HL-60 (cell line): ENCODE results near the gene LTA4H.
"Not testable (repeated sequence)": the region's sequence is repeated elsewhere in the genome, so short reads cannot be mapped to it uniquely, and the experiment has no call there.

ENCODE experiments used
- DNase-seq, 2 experiments: peaks; one replicate each; pipeline ENCODE4 v3.0.0-alpha.2; 2010 to 2020; ENCODE audit warnings: low read depth in 1 of 2, low spot score in 1 of 2
- H3K27ac ChIP-seq: fragments of 250-450 bp; sonication (Bioruptor Pico); replicated peaks from 2 replicates; pipeline ENCODE4 v1.5.1; 2020; ENCODE audit warnings: mild to moderate bottlenecking, moderate library complexity
- H3K27me3 ChIP-seq: fragments of 250-450 bp; sonication (Bioruptor Pico); 2 replicates; pipeline ENCODE4 v1.5.1; 2021; ENCODE audit warnings: mild to moderate bottlenecking, moderate library complexity; ENCODE audit not compliant: insufficient read depth, poor library complexity, severe bottlenecking
- H3K4me3 ChIP-seq: replicated peaks from 2 replicates; pipeline ENCODE4 v1.5.1; 2011; ENCODE audit warnings: mild to moderate bottlenecking, control low read depth, low read length; ENCODE audit not compliant: insufficient read depth
- GABPA ChIP-seq: IDR thresholded peaks from 2 replicates; pipeline ENCODE4 v1.6.1; 2012; ENCODE audit warnings: low read depth
- POLR2AphosphoS5 ChIP-seq: IDR thresholded peaks from 2 replicates; pipeline ENCODE4 v1.6.1; 2012; ENCODE audit warnings: low read depth
- SPI1 ChIP-seq: IDR thresholded peaks from 2 replicates; pipeline ENCODE4 v1.6.1; 2012; ENCODE audit warnings: low read depth, mild to moderate bottlenecking, borderline replicate concordance
- TF ChIP-seq, protein P1 (sequence below): IDR thresholded peaks from 2 replicates; pipeline ENCODE4 v1.6.1; 2012; ENCODE audit warnings: low read depth; ENCODE audit not compliant: insufficient replicate concordance
- TF ChIP-seq, protein P2 (sequence below): IDR thresholded peaks from one replicate; pipeline ENCODE4 v1.5.1; 2011; ENCODE audit warnings: low read length, control low read depth, inconsistent platforms; ENCODE audit not compliant: insufficient read depth

The LTA4H gene

GRCh38 chr12:95970905-95971304 is 64.5 kb downstream of the LTA4H start:
- TF ChIP-seq, protein P1, sequence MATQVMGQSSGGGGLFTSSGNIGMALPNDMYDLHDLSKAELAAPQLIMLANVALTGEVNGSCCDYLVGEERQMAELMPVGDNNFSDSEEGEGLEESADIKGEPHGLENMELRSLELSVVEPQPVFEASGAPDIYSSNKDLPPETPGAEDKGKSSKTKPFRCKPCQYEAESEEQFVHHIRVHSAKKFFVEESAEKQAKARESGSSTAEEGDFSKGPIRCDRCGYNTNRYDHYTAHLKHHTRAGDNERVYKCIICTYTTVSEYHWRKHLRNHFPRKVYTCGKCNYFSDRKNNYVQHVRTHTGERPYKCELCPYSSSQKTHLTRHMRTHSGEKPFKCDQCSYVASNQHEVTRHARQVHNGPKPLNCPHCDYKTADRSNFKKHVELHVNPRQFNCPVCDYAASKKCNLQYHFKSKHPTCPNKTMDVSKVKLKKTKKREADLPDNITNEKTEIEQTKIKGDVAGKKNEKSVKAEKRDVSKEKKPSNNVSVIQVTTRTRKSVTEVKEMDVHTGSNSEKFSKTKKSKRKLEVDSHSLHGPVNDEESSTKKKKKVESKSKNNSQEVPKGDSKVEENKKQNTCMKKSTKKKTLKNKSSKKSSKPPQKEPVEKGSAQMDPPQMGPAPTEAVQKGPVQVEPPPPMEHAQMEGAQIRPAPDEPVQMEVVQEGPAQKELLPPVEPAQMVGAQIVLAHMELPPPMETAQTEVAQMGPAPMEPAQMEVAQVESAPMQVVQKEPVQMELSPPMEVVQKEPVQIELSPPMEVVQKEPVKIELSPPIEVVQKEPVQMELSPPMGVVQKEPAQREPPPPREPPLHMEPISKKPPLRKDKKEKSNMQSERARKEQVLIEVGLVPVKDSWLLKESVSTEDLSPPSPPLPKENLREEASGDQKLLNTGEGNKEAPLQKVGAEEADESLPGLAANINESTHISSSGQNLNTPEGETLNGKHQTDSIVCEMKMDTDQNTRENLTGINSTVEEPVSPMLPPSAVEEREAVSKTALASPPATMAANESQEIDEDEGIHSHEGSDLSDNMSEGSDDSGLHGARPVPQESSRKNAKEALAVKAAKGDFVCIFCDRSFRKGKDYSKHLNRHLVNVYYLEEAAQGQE: no peak
- no peak for TF ChIP-seq GABPA
- TF ChIP-seq POLR2AphosphoS5: no peak
- TF ChIP-seq SPI1: no peak
- TF ChIP-seq, protein P2, sequence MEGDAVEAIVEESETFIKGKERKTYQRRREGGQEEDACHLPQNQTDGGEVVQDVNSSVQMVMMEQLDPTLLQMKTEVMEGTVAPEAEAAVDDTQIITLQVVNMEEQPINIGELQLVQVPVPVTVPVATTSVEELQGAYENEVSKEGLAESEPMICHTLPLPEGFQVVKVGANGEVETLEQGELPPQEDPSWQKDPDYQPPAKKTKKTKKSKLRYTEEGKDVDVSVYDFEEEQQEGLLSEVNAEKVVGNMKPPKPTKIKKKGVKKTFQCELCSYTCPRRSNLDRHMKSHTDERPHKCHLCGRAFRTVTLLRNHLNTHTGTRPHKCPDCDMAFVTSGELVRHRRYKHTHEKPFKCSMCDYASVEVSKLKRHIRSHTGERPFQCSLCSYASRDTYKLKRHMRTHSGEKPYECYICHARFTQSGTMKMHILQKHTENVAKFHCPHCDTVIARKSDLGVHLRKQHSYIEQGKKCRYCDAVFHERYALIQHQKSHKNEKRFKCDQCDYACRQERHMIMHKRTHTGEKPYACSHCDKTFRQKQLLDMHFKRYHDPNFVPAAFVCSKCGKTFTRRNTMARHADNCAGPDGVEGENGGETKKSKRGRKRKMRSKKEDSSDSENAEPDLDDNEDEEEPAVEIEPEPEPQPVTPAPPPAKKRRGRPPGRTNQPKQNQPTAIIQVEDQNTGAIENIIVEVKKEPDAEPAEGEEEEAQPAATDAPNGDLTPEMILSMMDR: no peak
- Histone ChIP-seq H3K27me3 (no peaks in the 10 kb centered on the region), H3K4me3 (no peak overlapping the region), H3K27ac (no peak overlapping the region)
- DNase-seq: no peak

- DNase-seq, H3K27ac ChIP-seq, H3K27me3 ChIP-seq, H3K4me3 ChIP-seq: not testable (repeated sequence)
These were observed 66.3 kb downstream of the LTA4H start for GRCh38 chr12:95969116-95969515.

DNA sequence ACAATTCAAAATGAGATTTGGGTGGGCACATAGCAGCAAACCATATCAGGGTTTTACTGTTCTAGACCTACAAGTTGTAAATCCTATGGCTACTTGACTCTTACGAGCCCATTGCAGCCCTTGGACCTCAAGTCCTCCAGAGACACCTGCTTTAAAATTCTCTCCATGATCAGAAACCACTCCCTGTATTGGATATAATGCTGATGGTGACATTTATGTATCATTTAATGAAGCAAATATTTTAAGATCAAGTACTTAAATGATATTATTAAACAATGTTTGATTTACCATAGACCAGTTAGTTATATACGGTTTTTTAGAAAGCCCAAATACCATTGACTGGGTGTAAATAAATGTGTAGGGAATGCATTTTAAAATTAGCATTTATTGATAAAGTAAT is 68.1 kb downstream of the LTA4H start:
- TF ChIP-seq, protein P2: no peak
- TF ChIP-seq POLR2AphosphoS5 (no peak), GABPA (no peak), SPI1 (no peak)
- TF ChIP-seq, protein P1: no peak
- Histone ChIP-seq H3K27me3 (no peaks in the 10 kb centered on the region), H3K4me3 (no peak overlapping the region), H3K27ac (no peak overlapping the region)
- DNase-seq: no peak

DNA sequence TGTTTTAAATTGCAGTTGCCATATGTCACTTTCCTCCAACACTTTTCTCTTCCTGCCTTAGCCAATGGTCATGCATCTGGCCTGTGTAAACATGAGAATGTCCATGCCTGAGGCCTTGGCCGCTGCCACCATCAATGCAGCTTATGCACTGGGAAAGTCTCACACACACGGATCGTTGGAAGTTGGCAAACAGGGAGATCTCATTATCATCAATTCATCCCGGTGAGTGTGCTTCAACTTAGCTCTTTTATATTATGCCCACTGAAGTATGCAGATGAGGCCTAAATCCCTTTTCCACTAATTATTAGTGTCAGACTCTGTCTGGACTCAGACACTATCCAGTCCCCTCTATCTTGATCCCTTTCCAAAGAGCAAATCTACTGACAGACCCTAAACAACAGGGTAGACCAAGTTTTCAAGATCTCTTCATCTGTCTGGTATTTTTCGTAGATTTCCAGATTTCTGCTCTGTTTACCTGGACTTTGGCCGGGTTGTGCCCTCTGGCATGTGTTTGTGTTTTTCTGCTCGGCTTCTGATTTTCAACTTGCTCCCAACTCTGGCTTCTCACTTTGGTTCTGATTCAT is 69.0 kb downstream of the LTA4H start:
- Histone ChIP-seq H3K27ac (no peak overlapping the region), H3K27me3 (no peaks in the 10 kb centered on the region), H3K4me3 (no peak overlapping the region)
- TF ChIP-seq, protein P1: no peak
- TF ChIP-seq GABPA (no peak), POLR2AphosphoS5 (no peak), SPI1 (no peak)
- TF ChIP-seq, protein P2: no peak
- DNase-seq: no peak
